Astrocyte of the spinal cord (primary cell): ENCODE measurements around the gene EDIL3.

Source experiments
- DNase-seq: peaks from one replicate; pipeline ENCODE4 v3.0.0; 2011; ENCODE audit warnings: low read depth, low spot score
- H3K4me3 ChIP-seq: 2 replicates; pipeline ENCODE4 v1.5.1; 2011; ENCODE audit warnings: low read depth, mild to moderate bottlenecking, low read length, moderate library complexity
- in situ Hi-C: cut with HindIII; loops from 2 replicates; pipeline ENCODE4 v1.10.0; 2017; ENCODE audit warnings: low sequenced_read_pairs
- TF ChIP-seq, protein P1 (sequence below): IDR thresholded peaks from 2 replicates; pipeline ENCODE4 v1.5.1; 2012; ENCODE audit warnings: low read depth, mild to moderate bottlenecking, low read length, inconsistent platforms

The EDIL3 gene

DNA sequence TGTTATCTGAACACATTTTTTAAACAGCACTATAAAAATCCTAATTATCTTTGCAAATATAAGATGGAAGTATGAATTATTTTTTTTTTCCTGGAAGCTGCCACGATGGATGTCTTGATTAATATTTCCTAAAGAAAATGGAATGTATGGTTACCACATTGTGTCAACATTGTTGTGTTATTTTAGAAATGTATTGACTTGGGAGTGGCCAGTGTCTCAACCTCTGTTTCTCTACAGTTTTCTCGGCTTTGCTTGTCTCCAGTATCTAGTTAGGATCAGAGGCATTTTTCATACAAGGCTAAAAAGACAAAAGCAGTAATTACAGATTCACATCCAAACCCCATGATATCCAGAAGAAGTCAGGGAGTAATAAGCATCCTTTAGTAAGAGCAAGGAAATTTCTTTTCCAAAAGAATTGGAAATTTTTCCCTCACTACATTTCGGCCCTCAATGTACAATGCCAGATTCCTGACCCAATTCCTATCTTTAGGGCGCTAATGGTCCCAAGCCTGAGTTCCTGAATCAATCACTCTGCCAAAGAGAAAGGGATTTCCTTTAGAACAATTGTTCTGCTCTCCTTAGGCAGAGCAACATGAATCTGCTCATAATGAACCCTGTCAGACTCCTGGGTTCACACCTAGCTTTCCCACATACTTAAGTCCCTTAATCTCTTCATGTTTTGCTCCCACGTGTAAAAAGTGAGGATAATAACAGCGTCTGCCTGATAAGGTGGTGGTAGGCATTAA lies 111.7 kb downstream of the EDIL3 start:
- no peak for DNase-seq
- in situ Hi-C loops, result no loop called here
- H3K4me3 ChIP-seq, result no peak overlapping the region
- TF ChIP-seq, protein P1, sequence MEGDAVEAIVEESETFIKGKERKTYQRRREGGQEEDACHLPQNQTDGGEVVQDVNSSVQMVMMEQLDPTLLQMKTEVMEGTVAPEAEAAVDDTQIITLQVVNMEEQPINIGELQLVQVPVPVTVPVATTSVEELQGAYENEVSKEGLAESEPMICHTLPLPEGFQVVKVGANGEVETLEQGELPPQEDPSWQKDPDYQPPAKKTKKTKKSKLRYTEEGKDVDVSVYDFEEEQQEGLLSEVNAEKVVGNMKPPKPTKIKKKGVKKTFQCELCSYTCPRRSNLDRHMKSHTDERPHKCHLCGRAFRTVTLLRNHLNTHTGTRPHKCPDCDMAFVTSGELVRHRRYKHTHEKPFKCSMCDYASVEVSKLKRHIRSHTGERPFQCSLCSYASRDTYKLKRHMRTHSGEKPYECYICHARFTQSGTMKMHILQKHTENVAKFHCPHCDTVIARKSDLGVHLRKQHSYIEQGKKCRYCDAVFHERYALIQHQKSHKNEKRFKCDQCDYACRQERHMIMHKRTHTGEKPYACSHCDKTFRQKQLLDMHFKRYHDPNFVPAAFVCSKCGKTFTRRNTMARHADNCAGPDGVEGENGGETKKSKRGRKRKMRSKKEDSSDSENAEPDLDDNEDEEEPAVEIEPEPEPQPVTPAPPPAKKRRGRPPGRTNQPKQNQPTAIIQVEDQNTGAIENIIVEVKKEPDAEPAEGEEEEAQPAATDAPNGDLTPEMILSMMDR, result no peak

DNA sequence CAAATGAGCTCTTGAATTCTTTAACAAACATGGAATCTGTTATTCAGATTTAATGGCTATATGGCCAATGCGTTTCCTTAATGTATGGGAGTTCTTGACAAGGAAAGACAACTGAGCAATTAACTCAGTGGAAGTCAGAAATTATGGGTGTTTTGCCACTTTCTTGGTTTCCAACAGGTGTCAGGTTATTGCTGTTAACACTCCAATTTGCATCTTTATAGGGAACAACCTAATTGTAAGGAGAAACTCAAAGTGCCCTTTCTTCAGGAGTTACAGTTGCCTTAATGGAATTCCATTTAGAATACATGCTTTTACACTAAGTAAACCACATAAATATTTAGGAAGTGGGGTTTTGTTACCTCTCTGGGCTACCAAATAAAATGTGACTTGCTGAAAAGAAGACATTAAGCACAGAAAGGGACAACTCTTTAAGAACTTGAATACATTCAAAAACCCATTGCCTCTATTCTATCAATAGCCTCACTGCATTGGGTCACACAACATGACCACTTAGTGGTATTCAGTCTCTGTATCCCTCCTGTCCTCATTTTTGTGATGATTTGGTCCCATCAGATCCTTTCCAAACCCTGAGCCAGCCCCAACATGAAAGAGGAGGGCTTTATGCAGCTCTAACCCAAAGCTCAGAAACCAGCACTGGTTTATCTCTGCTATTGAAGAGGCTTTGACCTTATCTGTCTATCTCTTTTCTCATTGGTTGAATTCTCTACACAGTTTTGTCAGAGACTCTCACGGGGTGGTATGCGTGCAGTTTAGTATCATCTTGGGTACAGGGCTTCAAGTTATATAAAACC lies 118.7 kb downstream of the EDIL3 start:
- TF ChIP-seq, protein P1, result no peak
- no peak for DNase-seq
- in situ Hi-C loops, result no loop called here
- H3K4me3 ChIP-seq, result no peak overlapping the region

DNA sequence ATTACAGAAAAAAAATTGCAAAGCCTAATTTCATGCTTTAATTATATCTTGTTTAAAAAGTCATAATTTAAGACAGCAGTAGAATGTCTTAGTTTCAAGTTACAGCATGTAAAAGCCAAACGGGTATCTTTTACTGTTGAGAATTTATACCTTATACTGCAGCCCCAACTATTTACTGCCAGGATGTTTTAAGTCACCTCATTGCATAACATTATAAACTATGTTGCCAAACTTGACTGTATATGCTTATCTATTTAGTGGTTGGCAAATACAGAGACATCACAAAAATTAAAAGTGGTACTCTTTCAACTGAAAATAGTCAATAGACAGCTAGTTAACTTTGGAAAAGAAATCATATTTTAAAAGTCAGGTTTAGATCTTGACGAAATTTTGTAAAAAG lies 119.5 kb downstream of the EDIL3 start:
- in situ Hi-C loops, result no loop called here
- DNase-seq, result no peak
- TF ChIP-seq, protein P1, result no peak

DNA sequence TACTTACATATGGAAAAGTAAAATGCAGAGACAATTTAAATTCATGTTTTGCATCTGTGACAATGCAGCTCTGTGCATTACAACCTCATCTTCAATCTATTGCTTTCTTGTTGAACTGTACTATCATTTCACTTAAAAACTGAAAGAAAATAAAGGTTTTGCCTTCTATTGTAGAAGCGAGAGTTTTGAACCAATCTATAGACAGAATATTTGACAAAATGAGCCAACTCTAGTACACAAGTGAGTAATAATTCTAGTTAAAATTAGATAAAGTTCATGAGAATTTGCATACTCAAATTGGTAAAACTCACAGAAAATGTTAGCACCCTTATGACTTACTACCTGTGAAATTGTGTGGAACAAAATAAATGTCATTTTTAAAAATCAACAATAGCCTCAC lies 123.7 kb downstream of the EDIL3 start:
- TF ChIP-seq, protein P1, result no peak
- DNase-seq, result no peak
- no peak overlapping the region for H3K4me3 ChIP-seq
- in situ Hi-C loops, result no loop called here

More for the DNA sequence above, 119.5 kb downstream of the EDIL3 start:
- no peak overlapping the region for H3K4me3 ChIP-seq

DNA sequence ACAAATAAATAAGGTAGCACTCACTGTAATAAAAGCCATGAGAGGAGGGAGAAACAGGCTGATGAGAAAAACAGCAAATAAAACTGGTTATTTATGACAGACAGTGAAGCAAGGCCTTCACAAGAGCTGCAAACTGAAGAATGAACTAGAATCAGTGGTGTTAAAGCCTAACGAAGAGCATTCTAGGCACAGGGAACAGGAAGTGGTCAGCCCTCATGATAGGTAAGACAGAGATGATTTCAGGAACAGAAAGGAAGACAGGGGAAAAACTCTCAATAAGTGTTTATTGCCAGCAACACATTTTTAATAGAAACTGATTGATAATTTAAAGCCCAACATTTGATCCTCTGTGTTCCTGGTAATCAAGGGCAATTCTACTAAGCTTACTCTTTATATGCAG lies 124.5 kb downstream of the EDIL3 start:
- H3K4me3 ChIP-seq, result no peak overlapping the region
- in situ Hi-C loops, result no loop called here
- TF ChIP-seq, protein P1, result no peak
- no peak for DNase-seq

DNA sequence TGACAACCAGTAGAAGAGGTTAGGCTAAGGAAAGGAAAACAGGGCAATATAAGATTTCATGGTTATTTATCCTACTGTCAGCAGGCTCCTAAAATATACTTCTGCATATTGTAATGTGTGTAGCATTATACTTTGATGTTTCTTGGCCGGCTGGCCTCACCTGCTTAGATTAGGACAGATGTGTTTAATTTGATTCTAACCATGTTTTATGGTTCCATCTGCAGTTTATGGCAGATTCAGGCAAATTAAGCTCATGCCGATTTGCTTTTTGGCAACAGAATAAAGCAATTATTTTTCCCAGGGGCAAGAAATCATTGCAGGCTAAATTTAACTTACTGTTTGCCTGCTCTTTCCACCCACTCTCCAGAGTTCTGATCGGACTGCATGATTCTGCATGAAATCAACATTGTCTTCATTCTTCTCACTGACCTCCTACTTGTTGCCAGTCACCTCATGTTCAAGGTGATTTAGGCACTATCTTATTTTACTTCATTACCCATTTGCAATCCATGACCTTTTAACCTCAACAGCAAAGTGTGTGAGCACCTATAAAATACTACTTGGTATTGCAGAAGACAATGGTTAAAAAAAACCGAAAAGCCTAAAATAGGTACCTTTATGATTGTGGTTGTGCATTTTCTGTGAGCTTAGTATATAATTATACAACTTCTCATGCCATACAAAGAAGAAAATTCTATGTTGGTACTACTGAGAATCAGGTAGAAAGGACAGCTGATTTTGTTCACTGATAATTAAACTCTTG lies 125.2 kb downstream of the EDIL3 start:
- H3K4me3 ChIP-seq, result no peak overlapping the region
- no peak for DNase-seq
- TF ChIP-seq, protein P1, result no peak
- in situ Hi-C loops, result no loop called here
